ENCODE data around the gene PCLO.

DNA sequence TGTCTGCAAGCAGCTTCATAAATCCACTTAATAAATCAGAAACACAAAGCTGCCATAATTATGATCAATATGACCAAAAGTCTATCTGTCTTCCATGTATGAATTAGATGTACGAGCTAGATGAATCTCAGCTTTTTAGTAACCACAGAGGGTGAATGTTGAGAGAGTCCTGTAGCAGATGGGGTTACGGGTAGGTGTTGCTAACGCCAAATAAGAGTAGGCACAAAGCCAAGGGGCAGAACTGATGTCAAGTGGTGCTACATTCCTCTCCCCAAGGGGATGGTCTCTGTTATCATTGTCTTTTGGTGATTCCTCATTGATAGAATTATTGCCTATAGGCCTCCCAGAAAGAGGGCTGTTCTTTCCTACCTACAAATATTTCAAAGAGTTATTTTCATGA lies 257.8 kb downstream of the PCLO start:
- TF ChIP-seq CTCF (conservative IDR thresholded peaks at IDR 0.05; ENCODE audit: low read depth, low read length) (no peak), MXI1 (IDR thresholded peaks at IDR 0.05; ENCODE audit: borderline replicate concordance, low read depth, low read length) (no peak), CEBPB (IDR thresholded peaks at IDR 0.05; ENCODE audit: low read depth, low read length) (no peak)
